Loucy (cell line): ENCODE data around the gene ZNF423.
A peak's percentile ranks its signal among the peaks of the same experiment; 100 is the strongest.

Experiments used
- H2AFZ ChIP-seq: fragments of 200-600 bp; sonication (generic); 2 replicates; pipeline ENCODE4 v1.6.0; 2016; ENCODE audit warnings: antibody characterized with exemption, mild to moderate bottlenecking, low read length, moderate library complexity
- H3F3A ChIP-seq: fragments of 200-600 bp; 2 replicates; pipeline ENCODE4 v1.6.0; 2016; ENCODE audit warnings: antibody characterized with exemption, low read depth, mild to moderate bottlenecking
- H3K27me3 ChIP-seq: fragments of 200-600 bp; sonication (generic); 2 replicates; pipeline ENCODE4 v1.6.1; 2014; ENCODE audit warnings: low read length, mild to moderate bottlenecking; ENCODE audit not compliant: insufficient read depth, poor library complexity, severe bottlenecking
- H3K36me3 ChIP-seq: fragments of 200-600 bp; sonication (generic); 2 replicates; pipeline ENCODE4 v1.6.1; 2016; ENCODE audit warnings: low read length; ENCODE audit not compliant: insufficient read depth
- H3K4me1 ChIP-seq: fragments of 200-600 bp; sonication (generic); 2 replicates; pipeline ENCODE4 v1.5.1; 2014; ENCODE audit warnings: low read length, mild to moderate bottlenecking; ENCODE audit not compliant: insufficient read depth, poor library complexity, severe bottlenecking
- H3K4me2 ChIP-seq: fragments of 200-600 bp; sonication (generic); 2 replicates; pipeline ENCODE4 v1.6.0; 2014; ENCODE audit warnings: antibody characterized with exemption, low read length, low read depth, mild to moderate bottlenecking; ENCODE audit not compliant: poor library complexity, severe bottlenecking
- H3K4me3 ChIP-seq: fragments of 200-600 bp; sonication (generic); 2 replicates; pipeline ENCODE4 v1.5.1; 2014; ENCODE audit warnings: low read length, mild to moderate bottlenecking, mixed read lengths; ENCODE audit not compliant: poor library complexity, severe bottlenecking
- H3K79me2 ChIP-seq: fragments of 200-600 bp; sonication (generic); 2 replicates; pipeline ENCODE4 v1.6.1; 2014; ENCODE audit warnings: low read length; ENCODE audit not compliant: insufficient read depth
- H3K9ac ChIP-seq: fragments of 200-600 bp; sonication (generic); 2 replicates; pipeline ENCODE4 v1.6.0; 2014; ENCODE audit warnings: mild to moderate bottlenecking, low read depth, low read length, moderate library complexity; ENCODE audit not compliant: poor library complexity, severe bottlenecking
- H3K9me2 ChIP-seq: fragments of 200-600 bp; sonication (generic); replicated peaks from 2 replicates; pipeline ENCODE4 v1.6.1; 2016; ENCODE audit warnings: low read depth, low read length, mixed read lengths
- H3K9me3 ChIP-seq: fragments of 200-600 bp; sonication (generic); 2 replicates; pipeline ENCODE4 v1.6.1; 2014; ENCODE audit warnings: mild to moderate bottlenecking, antibody characterized with exemption, low read length, low read depth; ENCODE audit not compliant: insufficient read depth
- H4K20me1 ChIP-seq: fragments of 200-600 bp; sonication (generic); 2 replicates; pipeline ENCODE4 v1.6.0; 2014; ENCODE audit warnings: antibody characterized with exemption, low read length, mild to moderate bottlenecking; ENCODE audit not compliant: insufficient read depth, poor library complexity, severe bottlenecking
- CTCF ChIP-seq: fragments of 200-600 bp; sonication (generic); conservative IDR thresholded peaks from 2 replicates; pipeline ENCODE4 v1.5.1; 2014; ENCODE audit warnings: mild to moderate bottlenecking, antibody characterized with exemption, low read length
- EZH2phosphoT487 ChIP-seq: fragments of 200-600 bp; IDR thresholded peaks from 2 replicates; pipeline ENCODE4 v1.6.1; 2018; ENCODE audit warnings: antibody characterized with exemption, mild to moderate bottlenecking, moderate library complexity, borderline replicate concordance

The ZNF423 gene

GRCh38 chr16:49465661-49466528, 390.0 kb downstream of the ZNF423 start:
- Histone ChIP-seq H4K20me1 (no peaks in the 10 kb centered on the region), H3K4me3 (no peak overlapping the region), H3K9me2 (no peaks in the 10 kb centered on the region), H3K79me2 (no peaks in the 10 kb centered on the region), H3K27me3 (no peaks in the 10 kb centered on the region), H2AFZ (no peak overlapping the region), H3K4me2 (no peak overlapping the region), H3K9me3 (no peaks in the 10 kb centered on the region), H3K36me3 (no peaks in the 10 kb centered on the region), H3K9ac (no peak overlapping the region), H3K4me1 (peaks cover 47% of the 10 kb centered on the region), H3F3A (0 out of 2 replicates have a peak, but pooled peaks cover 8% of the 10 kb centered on the region)
- TF ChIP-seq EZH2phosphoT487 (no peak), CTCF (no peak)

DNA sequence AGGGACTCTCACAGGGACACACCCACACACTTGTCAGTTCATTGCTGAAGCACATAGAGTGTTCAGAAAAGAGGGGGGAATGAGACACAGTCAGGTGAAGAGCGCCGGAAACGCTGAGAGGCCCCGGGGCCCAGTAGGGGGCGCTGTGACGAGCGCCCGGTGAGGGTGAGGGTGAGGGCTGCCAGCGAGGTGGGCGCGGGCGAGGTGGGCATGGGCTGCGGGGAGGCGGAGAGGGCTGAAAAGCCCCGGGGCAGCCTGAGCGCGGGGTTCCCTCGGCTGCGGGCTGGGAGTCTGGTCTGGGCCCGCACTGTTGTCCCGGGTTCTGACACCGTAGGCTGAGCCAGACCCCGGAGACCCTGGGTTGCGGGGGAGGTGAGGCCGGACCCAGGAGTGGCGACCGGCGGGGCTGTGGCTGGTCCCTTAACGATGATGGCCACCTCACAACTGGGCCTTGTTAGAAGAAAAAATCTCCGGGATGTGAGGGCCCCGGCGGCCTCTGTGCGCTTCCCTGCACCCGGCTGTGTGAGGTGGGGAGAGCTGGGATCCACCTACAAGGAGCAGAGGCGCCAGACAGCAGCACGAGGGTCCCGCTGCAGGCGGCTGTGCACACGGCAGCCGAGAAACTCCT, 390.9 kb downstream of the ZNF423 start:
- no peaks in the 10 kb centered on the region for H3K9me3 ChIP-seq
- H2AFZ ChIP-seq, result no peak overlapping the region
- 0 out of 2 replicates have a peak, but pooled peaks cover 8% of the 10 kb centered on the region for H3F3A ChIP-seq
- H3K27me3 ChIP-seq, result no peaks in the 10 kb centered on the region
- no peaks in the 10 kb centered on the region for H3K9me2 ChIP-seq
- H3K36me3 ChIP-seq, result no peaks in the 10 kb centered on the region
- no peaks in the 10 kb centered on the region for H3K79me2 ChIP-seq
- peaks cover 55% of the 10 kb centered on the region for H3K4me1 ChIP-seq
- peak overlapping the region; percentile 84 for H3K4me2 ChIP-seq
- no peaks in the 10 kb centered on the region for H4K20me1 ChIP-seq
- H3K4me3 ChIP-seq, result no peak overlapping the region
- TF ChIP-seq EZH2phosphoT487 (no peak), CTCF (peak; percentile 60)
- H3K9ac ChIP-seq, result peak overlapping the region; percentile 45

DNA sequence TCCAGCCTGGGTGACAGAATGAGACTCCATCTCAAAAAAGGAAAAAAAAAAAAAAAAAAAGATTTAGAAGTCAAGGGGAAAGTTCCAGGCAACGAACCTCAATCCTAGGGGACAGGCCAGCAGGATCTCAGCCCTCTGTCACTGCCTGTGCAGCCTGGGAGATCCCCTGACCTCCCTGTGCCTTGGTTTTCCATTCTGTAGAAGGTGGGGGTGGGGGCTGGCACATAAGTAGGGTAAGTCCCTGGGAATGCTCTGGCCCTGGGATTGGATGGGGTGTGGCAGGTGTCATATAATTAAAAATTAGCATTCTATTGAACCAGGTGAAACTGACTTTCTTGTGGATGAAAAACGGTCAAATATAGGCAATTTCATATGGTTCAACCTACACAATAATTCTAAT, 391.8 kb downstream of the ZNF423 start:
- no peak for TF ChIP-seq CTCF
- no peak for TF ChIP-seq EZH2phosphoT487
- Histone ChIP-seq H3K4me1 (peaks cover 55% of the 10 kb centered on the region), H3K9ac (peak overlapping the region; percentile 45), H3K4me2 (peak overlapping the region; percentile 84), H3K36me3 (no peaks in the 10 kb centered on the region), H3K9me3 (no peaks in the 10 kb centered on the region), H3K27me3 (no peaks in the 10 kb centered on the region), H3K9me2 (no peaks in the 10 kb centered on the region), H4K20me1 (no peaks in the 10 kb centered on the region), H2AFZ (no peak overlapping the region), H3F3A (0 out of 2 replicates have a peak, but pooled peaks cover 8% of the 10 kb centered on the region), H3K79me2 (no peaks in the 10 kb centered on the region), H3K4me3 (peak overlapping the region; percentile 8)
